ENCODE data around the gene AREL1. TPM values are rescaled to one million over a fixed set of nuclear protein-coding genes. Genes with fewer than 3 reads are reported as not detected.

AREL1 gene
- total RNA-seq, 4 donors from 2014 or later: 23.3 to 35.5 (median 24.2) TPM

- TF ChIP-seq, protein P1, sequence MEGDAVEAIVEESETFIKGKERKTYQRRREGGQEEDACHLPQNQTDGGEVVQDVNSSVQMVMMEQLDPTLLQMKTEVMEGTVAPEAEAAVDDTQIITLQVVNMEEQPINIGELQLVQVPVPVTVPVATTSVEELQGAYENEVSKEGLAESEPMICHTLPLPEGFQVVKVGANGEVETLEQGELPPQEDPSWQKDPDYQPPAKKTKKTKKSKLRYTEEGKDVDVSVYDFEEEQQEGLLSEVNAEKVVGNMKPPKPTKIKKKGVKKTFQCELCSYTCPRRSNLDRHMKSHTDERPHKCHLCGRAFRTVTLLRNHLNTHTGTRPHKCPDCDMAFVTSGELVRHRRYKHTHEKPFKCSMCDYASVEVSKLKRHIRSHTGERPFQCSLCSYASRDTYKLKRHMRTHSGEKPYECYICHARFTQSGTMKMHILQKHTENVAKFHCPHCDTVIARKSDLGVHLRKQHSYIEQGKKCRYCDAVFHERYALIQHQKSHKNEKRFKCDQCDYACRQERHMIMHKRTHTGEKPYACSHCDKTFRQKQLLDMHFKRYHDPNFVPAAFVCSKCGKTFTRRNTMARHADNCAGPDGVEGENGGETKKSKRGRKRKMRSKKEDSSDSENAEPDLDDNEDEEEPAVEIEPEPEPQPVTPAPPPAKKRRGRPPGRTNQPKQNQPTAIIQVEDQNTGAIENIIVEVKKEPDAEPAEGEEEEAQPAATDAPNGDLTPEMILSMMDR (IDR thresholded peaks at IDR 0.05; ENCODE audit: low read depth): no peak
Measured at GRCh38 chr14:74670726-74671411, 42.0 kb downstream of the AREL1 start.

DNA sequence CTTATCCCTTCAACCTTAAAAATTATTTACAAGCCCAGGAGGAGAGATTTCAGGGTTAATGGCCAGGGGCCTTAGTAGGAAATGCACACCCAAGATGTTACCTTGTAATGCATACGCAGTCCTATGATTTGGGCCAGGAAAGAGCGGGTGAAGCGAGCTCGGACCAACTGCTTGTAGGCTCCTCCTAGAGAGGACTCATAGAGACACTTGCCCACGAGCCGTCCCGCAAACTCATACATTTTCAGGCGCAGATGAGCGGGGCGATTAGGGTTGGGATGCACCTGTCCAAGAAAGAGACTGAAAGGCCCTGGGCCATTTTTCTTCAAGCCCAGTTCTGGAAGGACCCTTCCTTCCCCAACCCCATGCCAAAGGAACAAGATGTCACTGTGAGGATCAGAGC, 43.0 kb downstream of the AREL1 start:
- TF ChIP-seq, protein P1 (IDR thresholded peaks at IDR 0.05; ENCODE audit: low read depth): no peak

DNA sequence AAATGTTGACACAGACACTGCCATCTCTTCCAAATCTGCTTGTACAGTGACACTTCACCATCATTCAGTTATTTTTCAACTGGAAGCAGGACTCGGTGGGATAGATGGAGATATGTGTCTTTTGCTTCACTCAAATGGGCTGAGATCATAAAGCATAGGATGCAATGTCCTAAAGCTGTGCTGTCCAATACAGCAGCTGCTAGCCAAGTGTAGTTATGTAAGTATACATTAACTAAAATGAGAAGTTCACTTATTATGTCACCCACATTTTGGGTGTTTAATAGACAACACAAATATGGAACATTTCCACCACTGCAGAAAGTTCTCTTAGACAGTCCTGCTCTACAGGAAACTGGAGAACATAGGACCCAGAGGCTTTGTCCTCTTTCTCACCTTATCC, 43.6 kb downstream of the AREL1 start:
- TF ChIP-seq, protein P1 (IDR thresholded peaks at IDR 0.05; ENCODE audit: low read depth): no peak

DNA sequence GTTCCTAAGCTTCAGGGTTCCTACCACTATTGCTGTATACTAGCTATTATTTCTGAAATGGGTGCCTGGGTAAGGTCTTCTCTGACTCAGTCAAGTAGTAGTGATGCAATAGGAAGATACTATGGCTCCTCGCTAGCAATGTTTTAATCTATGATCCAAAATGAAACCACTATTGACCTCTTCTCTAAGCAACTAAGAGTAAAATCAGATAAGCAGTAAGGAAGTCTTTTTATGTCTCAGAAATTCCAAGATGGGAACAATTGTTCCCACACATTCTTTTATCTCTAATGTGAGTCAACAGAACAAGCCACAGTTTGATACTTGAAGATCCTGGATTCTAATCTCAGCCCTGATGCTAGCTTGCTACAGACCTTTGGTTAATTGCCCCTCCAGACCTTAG, 45.1 kb downstream of the AREL1 start:
- TF ChIP-seq, protein P1 (IDR thresholded peaks at IDR 0.05; ENCODE audit: low read depth): no peak

DNA sequence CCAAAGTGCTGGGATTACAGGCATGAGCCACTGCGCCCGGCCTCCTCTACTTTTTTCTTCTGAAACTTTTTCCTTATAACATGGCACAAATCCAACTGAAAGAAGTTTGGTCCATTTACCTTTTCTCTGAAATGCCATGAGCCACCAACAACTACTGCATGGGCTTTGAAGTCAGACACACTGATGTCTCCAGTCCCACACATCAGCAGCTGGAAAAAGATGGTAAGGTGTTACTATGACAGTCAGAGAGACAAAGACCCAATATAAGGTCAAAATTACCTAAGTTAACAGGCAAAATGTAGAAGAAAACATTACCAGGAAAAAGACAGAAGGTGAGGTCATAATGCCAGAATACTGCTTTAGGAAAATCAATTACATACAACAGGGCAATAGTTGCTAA, 48.2 kb downstream of the AREL1 start:
- TF ChIP-seq, protein P1 (IDR thresholded peaks at IDR 0.05; ENCODE audit: low read depth): no peak

GRCh38 chr14:74663884-74664283, 49.0 kb downstream of the AREL1 start:
- TF ChIP-seq, protein P1 (IDR thresholded peaks at IDR 0.05; ENCODE audit: low read depth): no peak

DNA sequence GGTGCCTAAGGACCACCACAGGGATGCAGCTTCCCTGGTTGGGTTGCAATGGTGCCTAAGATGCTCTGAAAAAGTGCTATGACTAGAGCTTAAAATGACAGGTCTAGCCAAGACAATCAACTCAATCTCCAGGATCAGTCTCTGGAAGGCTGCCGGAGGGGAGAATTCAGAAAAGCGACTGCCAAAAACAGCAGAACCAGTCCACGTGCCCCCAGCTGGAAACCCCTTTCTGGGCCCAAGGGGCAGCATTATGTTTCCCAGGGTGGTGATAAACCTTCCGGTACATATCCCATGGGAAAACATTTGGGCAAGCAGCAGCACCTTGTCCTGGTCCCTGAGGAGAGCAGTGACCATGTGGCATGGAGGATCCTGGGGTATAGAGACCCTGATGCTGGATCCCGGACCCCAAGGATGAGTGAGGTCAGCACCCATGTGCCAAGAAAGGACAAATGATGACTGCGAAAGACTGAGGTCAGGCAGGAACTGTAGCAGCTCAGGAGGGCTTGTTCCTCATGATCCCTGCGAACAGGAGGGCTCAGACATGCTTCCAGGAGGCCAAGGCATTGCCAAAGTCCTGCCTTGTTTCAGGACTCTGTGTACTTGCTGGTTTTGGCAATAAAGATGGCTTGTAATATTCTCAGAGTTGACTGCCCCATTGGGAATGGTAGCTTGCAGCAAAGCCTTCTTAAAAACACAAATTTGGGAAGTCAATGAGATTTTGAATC, 51.0 kb downstream of the AREL1 start:
- TF ChIP-seq, protein P1 (IDR thresholded peaks at IDR 0.05; ENCODE audit: low read depth): no peak

All from subcutaneous adipose tissue (tissue), 4 donors.